Astrocyte of the cerebellum (primary cell): ENCODE results near the gene ASPSCR1.

ENCODE experiments used
- DNase-seq: peaks from one replicate; pipeline ENCODE4 v3.0.0-alpha.2; 2011; ENCODE audit warnings: low read depth
- H3K4me3 ChIP-seq: 2 replicates; pipeline ENCODE4 v1.5.1; 2011; ENCODE audit warnings: mild to moderate bottlenecking, low read depth, low read length, moderate library complexity
- in situ Hi-C: cut with HindIII; loops from 2 replicates; pipeline ENCODE4 v1.10.0; 2017; ENCODE audit warnings: low sequenced_read_pairs
- TF ChIP-seq, protein P1 (sequence below): IDR thresholded peaks from 2 replicates; pipeline ENCODE4 v1.5.1; 2012; ENCODE audit warnings: low read length, low read depth, moderate library complexity, mild to moderate bottlenecking; ENCODE audit errors: missing control alignments

Gene ASPSCR1

DNA sequence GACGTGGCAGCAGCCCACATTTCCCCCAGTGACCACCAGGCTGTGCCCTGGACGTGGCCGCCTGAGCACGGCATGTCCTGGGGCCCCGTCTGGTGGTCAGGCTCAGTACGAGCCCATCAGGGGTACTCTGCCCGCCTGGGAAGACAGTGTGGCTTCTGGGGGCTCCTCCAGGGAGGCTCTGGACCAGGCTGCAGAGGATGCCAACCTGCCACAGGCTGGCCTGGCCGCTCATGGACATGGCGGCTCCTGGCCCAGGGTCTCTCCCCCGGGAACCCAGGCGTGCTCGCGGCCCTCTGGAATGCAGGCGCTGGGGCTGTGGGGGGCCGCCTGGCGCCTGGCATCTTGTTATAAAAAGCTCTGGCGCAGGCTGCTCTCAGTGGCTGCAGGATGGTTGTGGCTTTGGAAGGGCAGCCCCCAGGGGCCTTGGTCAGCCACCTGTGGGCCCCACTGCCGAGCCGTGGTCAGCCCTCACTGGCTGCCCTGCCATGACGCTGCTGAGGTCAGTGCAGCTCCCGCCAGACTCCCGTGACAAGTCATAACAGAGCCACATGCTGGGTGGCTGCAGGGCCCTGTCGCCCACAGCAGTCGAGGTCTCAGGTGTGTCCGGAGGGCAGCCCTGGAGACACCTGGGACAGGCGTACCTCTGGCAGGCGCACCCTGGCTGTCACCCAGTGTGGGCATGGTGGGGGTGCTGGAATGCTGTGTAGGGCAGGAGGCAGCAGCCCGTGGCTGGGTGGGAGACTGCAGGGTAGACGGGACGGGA is 30.2 kb downstream of the ASPSCR1 start:
- in situ Hi-C loops: no loop called here
- TF ChIP-seq, protein P1, sequence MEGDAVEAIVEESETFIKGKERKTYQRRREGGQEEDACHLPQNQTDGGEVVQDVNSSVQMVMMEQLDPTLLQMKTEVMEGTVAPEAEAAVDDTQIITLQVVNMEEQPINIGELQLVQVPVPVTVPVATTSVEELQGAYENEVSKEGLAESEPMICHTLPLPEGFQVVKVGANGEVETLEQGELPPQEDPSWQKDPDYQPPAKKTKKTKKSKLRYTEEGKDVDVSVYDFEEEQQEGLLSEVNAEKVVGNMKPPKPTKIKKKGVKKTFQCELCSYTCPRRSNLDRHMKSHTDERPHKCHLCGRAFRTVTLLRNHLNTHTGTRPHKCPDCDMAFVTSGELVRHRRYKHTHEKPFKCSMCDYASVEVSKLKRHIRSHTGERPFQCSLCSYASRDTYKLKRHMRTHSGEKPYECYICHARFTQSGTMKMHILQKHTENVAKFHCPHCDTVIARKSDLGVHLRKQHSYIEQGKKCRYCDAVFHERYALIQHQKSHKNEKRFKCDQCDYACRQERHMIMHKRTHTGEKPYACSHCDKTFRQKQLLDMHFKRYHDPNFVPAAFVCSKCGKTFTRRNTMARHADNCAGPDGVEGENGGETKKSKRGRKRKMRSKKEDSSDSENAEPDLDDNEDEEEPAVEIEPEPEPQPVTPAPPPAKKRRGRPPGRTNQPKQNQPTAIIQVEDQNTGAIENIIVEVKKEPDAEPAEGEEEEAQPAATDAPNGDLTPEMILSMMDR: peak; percentile 56
- DNase-seq: no peak
- no peak overlapping the region for H3K4me3 ChIP-seq

DNA sequence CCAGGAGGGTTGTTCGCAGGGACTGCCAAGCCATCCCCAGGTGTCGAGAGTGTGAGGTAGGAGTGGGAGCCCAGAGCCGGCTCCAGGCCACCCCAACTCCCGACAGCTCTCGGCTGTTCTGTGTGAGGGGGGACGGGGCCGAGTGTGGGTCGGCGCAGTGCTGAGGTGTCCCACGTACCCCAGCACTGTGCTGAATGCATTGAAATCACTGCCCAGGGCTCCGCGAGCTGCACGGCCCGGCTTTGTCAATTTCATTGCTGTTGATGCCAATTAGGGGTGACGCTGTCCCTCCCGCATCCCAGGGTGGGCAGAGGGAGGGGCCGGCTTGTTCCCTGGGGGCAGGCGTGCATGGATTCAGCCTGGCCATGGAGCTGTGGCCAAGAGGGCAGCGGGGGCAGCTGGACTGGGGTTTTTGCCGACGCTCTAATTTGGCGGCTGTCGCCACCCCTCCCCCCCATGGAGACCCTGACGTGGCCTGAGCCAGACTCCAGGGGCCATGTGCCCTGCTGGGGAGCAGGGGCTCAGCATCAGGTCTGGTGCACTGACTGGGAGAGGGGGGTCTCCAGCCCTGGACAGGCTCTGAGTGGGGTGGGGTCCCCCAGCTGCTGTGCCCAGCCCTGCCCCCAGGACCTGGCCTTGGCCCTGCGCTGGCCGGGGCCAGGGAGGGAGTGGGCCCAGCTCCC is 31.0 kb downstream of the ASPSCR1 start:
- DNase-seq: no peak
- no peak overlapping the region for H3K4me3 ChIP-seq
- TF ChIP-seq, protein P1: no peak
- in situ Hi-C loops: no loop called here

GRCh38 chr17:82008941-82009405 is 31.5 kb downstream of the ASPSCR1 start:
- DNase-seq: no peak
- no peak overlapping the region for H3K4me3 ChIP-seq
- TF ChIP-seq, protein P1: no peak
- in situ Hi-C loops: no loop called here

DNA sequence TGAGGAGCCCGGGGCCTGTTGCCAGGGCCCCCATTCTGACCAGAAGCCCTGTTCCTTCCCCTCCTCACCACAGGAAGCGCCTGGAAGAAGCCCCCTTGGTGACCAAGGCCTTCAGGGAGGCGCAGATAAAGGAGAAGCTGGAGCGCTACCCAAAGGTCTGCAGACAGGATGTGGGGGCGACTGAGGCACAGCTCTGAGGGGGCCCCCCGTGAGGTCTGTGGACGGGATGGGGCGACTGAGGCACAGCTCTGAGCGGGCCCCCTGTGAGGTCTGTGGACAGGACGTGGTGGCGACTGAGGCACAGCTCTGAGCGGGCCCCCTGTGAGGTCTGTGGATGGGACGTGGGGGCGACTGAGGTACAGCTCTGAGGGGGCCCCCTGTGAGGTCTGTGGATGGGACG is 32.0 kb downstream of the ASPSCR1 start:
- H3K4me3 ChIP-seq: no peak overlapping the region
- TF ChIP-seq, protein P1: no peak
- DNase-seq: no peak
- in situ Hi-C loops: no loop called here

- DNase-seq: no peak
- no peak overlapping the region for H3K4me3 ChIP-seq
- in situ Hi-C loops: no loop called here
- TF ChIP-seq, protein P1: no peak
Measured at GRCh38 chr17:82010575-82011525, 33.4 kb downstream of the ASPSCR1 start.

- H3K4me3 ChIP-seq: no peak overlapping the region
- in situ Hi-C loops: no loop called here
- TF ChIP-seq, protein P1: no peak
- DNase-seq: no peak
Measured at GRCh38 chr17:82011617-82012187, 34.3 kb downstream of the ASPSCR1 start.
